Stimulated activated naive B cell treated with anti-CD40 and anti-IgM and Interleukin-4, amounts not matched to agents 10 μg/mL and 1 μg/mL and 100 μg/mL, for 72 hours (primary cell): Measurements from ENCODE around the gene PPP2R2C.

Experiments used
- ATAC-seq, 2 donors: fragments of 150-1000 bp; cut with Tn5 transposase; replicated peaks; 2 replicates each; pipeline ENCODE4 v1.10.0; 2021; ENCODE audit warnings: moderate library complexity in 1 of 2
- DNase-seq: peaks from one replicate; pipeline ENCODE4 v3.0.0; 2021
- H3K27ac Mint-ChIP-seq: one replicate; pipeline ENCODE4 v1.8.0; 2022; ENCODE audit warnings: mild to moderate bottlenecking, mixed read lengths
- H3K27me3 Mint-ChIP-seq, 2 donors: one replicate each; pipeline ENCODE4 v1.8.0; 2022; ENCODE audit warnings: mixed read lengths in 2 of 2
- H3K36me3 Mint-ChIP-seq, 2 donors: one replicate each; pipeline ENCODE4 v1.8.0; 2022; ENCODE audit warnings: mixed read lengths in 2 of 2, mild to moderate bottlenecking in 1 of 2
- H3K4me1 Mint-ChIP-seq, 2 donors: one replicate each; pipeline ENCODE4 v1.8.0; 2022; ENCODE audit warnings: mixed read lengths in 2 of 2, mild to moderate bottlenecking in 1 of 2
- H3K4me3 Mint-ChIP-seq, 2 donors: one replicate each; pipeline ENCODE4 v1.8.0; 2022; ENCODE audit warnings: mild to moderate bottlenecking in 2 of 2, mixed read lengths in 2 of 2, moderate library complexity in 1 of 2
- H3K9me3 Mint-ChIP-seq, 2 donors: one replicate each; pipeline ENCODE4 v1.8.0; 2022; ENCODE audit warnings: mixed read lengths in 2 of 2, mild to moderate bottlenecking in 1 of 2

PPP2R2C gene

DNA sequence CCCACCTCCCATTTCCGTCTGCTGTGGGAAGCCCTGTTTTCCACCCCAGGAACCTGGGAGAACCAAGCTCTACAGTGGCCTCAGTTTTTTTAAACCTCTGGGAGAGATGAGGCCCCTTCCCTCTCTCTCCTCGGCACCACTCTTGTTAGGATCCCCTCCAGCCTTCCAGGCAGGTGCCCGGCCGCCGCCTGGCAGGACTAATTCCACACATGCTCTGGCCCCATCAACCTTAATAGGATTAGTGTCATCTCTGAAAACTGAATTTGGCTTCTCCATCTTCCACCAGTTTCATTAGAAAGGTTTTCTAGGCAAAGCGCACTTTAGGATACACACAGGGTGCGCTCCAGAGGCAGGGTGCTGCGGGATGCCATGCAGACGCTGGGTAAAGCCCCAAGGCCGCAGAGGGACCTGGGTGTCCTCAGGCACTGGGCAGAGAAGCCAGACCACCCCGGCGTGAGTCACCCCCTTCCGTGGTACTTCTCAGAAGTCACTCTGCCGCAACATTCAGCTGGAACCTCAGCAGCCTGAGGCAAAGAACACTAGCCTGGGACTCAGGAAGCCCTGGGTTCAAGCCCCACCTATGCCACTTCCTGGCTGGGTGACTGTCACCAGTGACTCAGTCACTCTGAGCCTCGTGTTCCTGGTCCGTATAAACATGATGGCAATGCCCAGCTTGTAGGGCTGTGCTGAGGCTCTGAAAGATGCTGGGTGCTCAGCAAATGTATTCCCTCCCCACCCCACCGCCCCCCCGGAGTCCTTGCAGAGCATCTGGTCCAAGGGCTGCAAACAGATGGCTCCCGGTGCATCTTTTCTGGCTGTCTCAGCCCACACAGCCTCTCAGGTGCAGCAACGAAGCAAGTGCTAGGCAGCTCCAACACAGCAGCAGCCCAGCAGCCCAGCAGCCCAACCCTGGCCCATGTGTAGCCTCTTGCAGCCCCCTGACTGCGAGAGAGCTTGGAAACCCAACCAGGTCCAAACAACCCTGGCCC is 29.1 kb downstream of the PPP2R2C start:
- ATAC-seq (no peak), DNase-seq (no peak)
- Mint-ChIP-seq H3K27me3 (peaks cover 30 to 33% of the 10 kb centered on the region in 2 donors), H3K36me3 (peaks cover 0 to 3% of the 10 kb centered on the region in 2 donors), H3K27ac (no peak overlapping the region), H3K4me3 (no peak overlapping the region), H3K9me3 (peaks cover 0 to 6% of the 10 kb centered on the region in 2 donors), H3K4me1 (no peaks in the 10 kb centered on the region)

GRCh38 chr4:6442555-6442954 is 29.9 kb downstream of the PPP2R2C start:
- ATAC-seq (no peak), DNase-seq (no peak)
- Mint-ChIP-seq H3K4me3 (no peak overlapping the region), H3K4me1 (no peaks in the 10 kb centered on the region), H3K27ac (no peak overlapping the region), H3K27me3 (peaks cover 25 to 29% of the 10 kb centered on the region in 2 donors), H3K36me3 (peaks cover 0 to 3% of the 10 kb centered on the region in 2 donors), H3K9me3 (peaks cover 0 to 6% of the 10 kb centered on the region in 2 donors)

DNA sequence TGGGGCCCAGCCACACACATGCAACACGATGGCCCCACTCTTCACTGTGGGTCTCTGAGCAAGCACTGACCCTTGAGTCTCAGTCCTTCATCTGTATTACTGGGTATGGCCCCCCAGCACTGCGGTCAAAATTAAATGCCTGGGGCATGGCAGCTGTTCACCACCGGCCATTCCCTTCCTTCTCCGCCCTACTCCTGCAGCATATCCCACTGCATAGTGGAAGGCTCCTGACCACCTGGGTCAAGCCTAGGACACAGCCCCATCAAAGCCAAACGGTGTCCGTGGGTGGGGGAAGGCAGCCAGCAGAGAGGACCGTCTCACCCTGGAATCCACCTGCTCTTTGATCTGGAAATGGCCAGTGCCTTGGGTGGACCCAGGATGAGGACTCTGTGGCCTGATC is 30.7 kb downstream of the PPP2R2C start:
- peaks cover 0 to 6% of the 10 kb centered on the region in 2 donors for H3K9me3 Mint-ChIP-seq
- H3K4me3 Mint-ChIP-seq = no peak overlapping the region
- no peak for ATAC-seq
- no peaks in the 10 kb centered on the region for H3K4me1 Mint-ChIP-seq
- no peak for DNase-seq
- peaks cover 21 to 27% of the 10 kb centered on the region in 2 donors for H3K27me3 Mint-ChIP-seq
- no peak overlapping the region for H3K27ac Mint-ChIP-seq
- H3K36me3 Mint-ChIP-seq = peaks cover 0 to 3% of the 10 kb centered on the region in 2 donors

GRCh38 chr4:6441202-6441582 is 31.2 kb downstream of the PPP2R2C start:
- ATAC-seq (no peak), DNase-seq (no peak)
- Mint-ChIP-seq H3K9me3 (peaks cover 0 to 6% of the 10 kb centered on the region in 2 donors), H3K4me1 (no peaks in the 10 kb centered on the region), H3K4me3 (no peak overlapping the region), H3K27ac (no peak overlapping the region), H3K27me3 (peaks cover 15 to 21% of the 10 kb centered on the region in 2 donors), H3K36me3 (peaks cover 0 to 3% of the 10 kb centered on the region in 2 donors)

DNA sequence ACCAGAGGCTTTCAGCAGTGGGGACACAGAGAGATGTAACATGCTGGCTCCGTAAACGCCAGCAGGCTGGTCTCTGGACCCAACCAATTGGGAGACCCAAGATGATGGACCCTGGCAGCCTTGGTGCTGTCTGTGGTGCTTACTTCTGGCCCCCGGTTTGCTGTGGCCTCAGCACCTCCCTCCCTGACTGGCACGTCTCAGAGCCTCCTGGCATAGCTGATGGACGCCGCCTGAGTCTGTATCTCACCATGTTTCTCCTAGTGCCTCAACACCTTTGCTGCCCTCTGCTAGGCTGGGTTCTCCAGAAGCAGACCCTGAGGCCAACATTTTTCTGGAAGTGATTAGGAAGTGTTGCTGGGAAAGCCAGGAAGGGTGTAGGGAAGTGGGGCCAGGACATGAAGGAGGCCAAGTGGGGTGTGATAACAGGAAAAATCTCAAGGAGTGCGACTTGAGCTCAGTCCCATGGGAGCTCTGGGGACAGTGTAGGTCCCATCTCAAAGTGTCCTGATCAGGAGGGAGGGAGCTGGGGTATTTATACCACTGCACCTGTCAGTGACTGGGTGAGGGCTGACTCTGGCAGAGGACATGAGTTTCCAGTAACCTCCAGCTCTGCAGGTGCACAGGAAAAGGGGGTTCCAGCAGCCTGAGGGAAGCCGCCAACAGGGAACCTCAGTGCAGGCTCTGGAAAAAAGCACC is 31.8 kb downstream of the PPP2R2C start:
- DNase-seq (no peak), ATAC-seq (no peak)
- no peak overlapping the region for H3K27ac Mint-ChIP-seq
- no peaks in the 10 kb centered on the region for H3K4me1 Mint-ChIP-seq
- H3K36me3 Mint-ChIP-seq = peaks cover 0 to 3% of the 10 kb centered on the region in 2 donors
- H3K9me3 Mint-ChIP-seq = peaks cover 0 to 6% of the 10 kb centered on the region in 2 donors
- peaks cover 11 to 18% of the 10 kb centered on the region in 2 donors for H3K27me3 Mint-ChIP-seq
- H3K4me3 Mint-ChIP-seq = no peak overlapping the region

DNA sequence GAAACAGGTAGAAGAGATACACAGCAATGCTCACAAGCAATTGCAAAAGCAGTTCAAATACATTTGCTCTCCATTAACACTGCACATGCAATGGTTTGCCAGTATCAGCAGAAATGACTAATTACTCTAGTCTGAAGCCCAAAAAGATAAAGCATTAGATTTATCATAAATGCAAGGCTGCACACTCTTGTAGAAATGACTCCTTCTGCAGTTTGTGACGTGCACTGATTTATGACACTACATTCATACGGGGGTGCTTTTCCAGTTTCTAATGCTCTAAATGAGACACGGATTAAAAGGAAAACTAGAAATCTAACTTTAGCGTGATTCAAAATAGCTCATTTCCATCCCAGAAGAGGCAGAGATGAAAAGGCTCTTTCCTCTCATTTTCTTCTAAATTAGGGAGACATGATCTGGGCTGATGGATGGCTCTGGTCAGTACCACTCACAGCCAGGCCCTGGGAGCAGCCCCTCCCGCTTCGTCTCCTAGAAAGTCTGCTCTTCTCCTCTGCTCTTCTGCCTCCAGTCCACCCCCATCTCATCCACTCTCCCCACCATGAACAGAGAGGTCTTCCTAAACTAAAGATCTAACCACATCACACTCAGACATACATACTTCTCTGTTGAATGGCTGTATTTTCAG is 33.2 kb downstream of the PPP2R2C start:
- Mint-ChIP-seq H3K36me3 (peaks cover 0 to 3% of the 10 kb centered on the region in 2 donors), H3K27me3 (peaks cover 11 to 18% of the 10 kb centered on the region in 2 donors), H3K27ac (no peak overlapping the region), H3K4me3 (no peak overlapping the region), H3K9me3 (peaks cover 5 to 10% of the 10 kb centered on the region in 2 donors), H3K4me1 (no peaks in the 10 kb centered on the region)
- ATAC-seq (no peak), DNase-seq (no peak)

GRCh38 chr4:6437826-6438238 is 34.6 kb downstream of the PPP2R2C start:
- Mint-ChIP-seq H3K4me3 (no peak overlapping the region), H3K9me3 (peaks cover 5 to 13% of the 10 kb centered on the region in 2 donors), H3K27me3 (peaks cover 11 to 18% of the 10 kb centered on the region in 2 donors), H3K36me3 (peaks cover 0 to 3% of the 10 kb centered on the region in 2 donors), H3K27ac (no peak overlapping the region), H3K4me1 (no peaks in the 10 kb centered on the region)
- no peak for ATAC-seq
- no peak for DNase-seq

GRCh38 chr4:6435010-6435409 is 37.4 kb downstream of the PPP2R2C start:
- Mint-ChIP-seq H3K4me1 (no peaks in the 10 kb centered on the region), H3K27me3 (peaks cover 7% of the 10 kb centered on the region in 2 donors), H3K36me3 (no peaks in the 10 kb centered on the region), H3K27ac (no peak overlapping the region), H3K4me3 (no peak overlapping the region), H3K9me3 (peaks cover 5 to 9% of the 10 kb centered on the region in 2 donors)
- ATAC-seq (no peak), DNase-seq (no peak)

- Mint-ChIP-seq H3K4me3 (no peak overlapping the region), H3K36me3 (no peaks in the 10 kb centered on the region), H3K9me3 (peaks cover 5 to 9% of the 10 kb centered on the region in 2 donors), H3K4me1 (no peaks in the 10 kb centered on the region), H3K27me3 (peaks cover 4 to 14% of the 10 kb centered on the region in 2 donors), H3K27ac (no peak overlapping the region)
- ATAC-seq (no peak), DNase-seq (no peak)
These were observed 41.5 kb downstream of the PPP2R2C start for GRCh38 chr4:6430927-6431326.

DNA sequence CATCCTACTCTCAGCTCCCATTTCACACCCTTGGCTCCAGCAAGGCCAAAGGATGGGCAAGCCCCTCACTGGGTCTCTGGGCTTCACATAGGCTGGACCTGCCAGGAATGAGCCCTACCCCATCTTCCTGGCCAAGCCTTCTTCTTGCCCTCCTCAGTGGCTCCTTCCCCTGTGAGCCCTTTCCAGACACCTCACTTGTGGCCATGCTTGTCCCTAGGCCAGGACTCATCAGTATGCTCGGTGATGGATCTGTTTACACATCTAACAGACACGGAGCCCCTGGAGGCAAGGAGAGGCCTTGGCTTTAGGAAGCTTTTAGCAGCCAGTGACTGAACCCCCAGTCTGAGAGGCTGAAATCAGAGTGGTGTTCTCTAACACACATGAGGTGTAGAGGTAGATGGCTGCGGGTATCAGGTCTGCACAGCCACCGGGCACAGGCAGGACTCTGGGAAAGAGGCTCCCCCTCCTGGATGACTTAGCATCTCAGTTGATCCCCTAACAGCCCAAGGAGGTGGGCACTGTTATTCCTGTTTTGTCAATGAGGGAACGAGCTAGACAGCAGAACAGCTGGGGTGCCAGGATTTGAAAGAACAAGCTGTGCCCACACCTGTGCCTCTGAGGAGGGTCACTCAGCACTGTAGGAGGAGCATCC is 44.8 kb downstream of the PPP2R2C start:
- Mint-ChIP-seq H3K9me3 (peaks cover 0 to 4% of the 10 kb centered on the region in 2 donors), H3K4me3 (no peak overlapping the region)

GRCh38 chr4:6426571-6427438 is 45.6 kb downstream of the PPP2R2C start:
- Mint-ChIP-seq H3K4me3 (no peak overlapping the region), H3K27ac (no peak overlapping the region), H3K4me1 (peaks cover 6 to 12% of the 10 kb centered on the region in 2 donors), H3K9me3 (peaks cover 0 to 1% of the 10 kb centered on the region in 2 donors), H3K27me3 (peaks cover 4 to 28% of the 10 kb centered on the region in 2 donors), H3K36me3 (no peaks in the 10 kb centered on the region)
- ATAC-seq = no peak
- no peak for DNase-seq

More for the DNA sequence above, 44.8 kb downstream of the PPP2R2C start:
- Mint-ChIP-seq H3K27ac (no peak overlapping the region), H3K27me3 (peaks cover 4 to 28% of the 10 kb centered on the region in 2 donors), H3K36me3 (no peaks in the 10 kb centered on the region), H3K4me1 (peaks cover 6 to 12% of the 10 kb centered on the region in 2 donors)
- DNase-seq = no peak
- ATAC-seq = no peak

DNA sequence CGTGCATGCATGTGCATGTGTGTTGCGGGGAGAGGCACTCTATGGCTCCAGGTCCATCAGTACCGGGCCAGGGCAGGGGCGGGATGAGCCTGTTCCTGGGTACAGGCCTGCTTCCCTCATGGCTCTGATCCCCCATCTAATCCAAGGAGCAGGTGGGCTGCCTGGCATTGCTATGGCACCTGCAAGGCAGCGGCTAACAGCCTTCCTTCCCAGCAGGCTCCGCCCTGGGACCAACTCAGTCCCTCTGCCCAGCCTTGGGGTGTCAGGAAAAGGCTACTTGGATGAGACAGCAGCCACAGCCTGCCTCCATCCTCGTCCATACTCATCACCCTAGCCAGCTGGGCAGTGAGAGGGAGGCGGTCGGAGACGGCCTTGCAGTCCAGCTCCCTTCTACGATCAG is 46.5 kb downstream of the PPP2R2C start:
- Mint-ChIP-seq H3K4me3 (no peak overlapping the region), H3K27ac (no peak overlapping the region), H3K27me3 (peaks cover 4 to 25% of the 10 kb centered on the region in 2 donors), H3K4me1 (peaks cover 6 to 12% of the 10 kb centered on the region in 2 donors), H3K36me3 (no peaks in the 10 kb centered on the region), H3K9me3 (peaks cover 0 to 4% of the 10 kb centered on the region in 2 donors)
- DNase-seq (no peak), ATAC-seq (no peak)

DNA sequence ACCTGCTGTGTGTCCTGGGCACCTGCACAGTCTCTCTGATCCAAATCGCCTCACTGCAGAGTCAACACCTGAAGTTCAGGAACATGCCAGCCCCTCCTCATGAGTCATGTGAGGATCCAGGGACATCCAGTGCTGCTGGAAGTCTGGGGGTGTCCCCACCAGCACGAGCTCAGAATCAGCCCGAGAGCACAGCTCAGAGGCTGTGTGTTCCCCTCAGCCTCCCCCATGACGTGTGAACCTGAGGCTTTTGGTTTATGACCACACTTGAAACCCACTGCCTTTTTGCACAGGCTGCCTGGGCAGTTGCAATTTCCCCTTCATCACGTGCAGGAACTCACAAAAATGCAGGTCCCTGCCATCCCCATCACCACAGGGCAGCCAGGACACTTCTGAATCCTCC is 47.1 kb downstream of the PPP2R2C start:
- Mint-ChIP-seq H3K27me3 (peaks cover 6 to 22% of the 10 kb centered on the region in 2 donors), H3K4me3 (no peak overlapping the region), H3K36me3 (no peaks in the 10 kb centered on the region), H3K4me1 (peaks cover 6 to 12% of the 10 kb centered on the region in 2 donors), H3K27ac (no peak overlapping the region), H3K9me3 (peaks cover 3 to 4% of the 10 kb centered on the region in 2 donors)
- DNase-seq (no peak), ATAC-seq (no peak)
